H1 (cell line): Measurements from ENCODE around the gene LRRC17. TPM values are rescaled to one million over a fixed set of nuclear protein-coding genes. Genes with fewer than 3 reads are reported as not detected.

Experiments used
- CTCF ChIA-PET: fragments of 300-600 bp; sonication (Branson Sonifier 250); formaldehyde crosslinking; loops from one replicate; lab custom pipeline; 2021; ENCODE audit not compliant: partially characterized antibody; lab: Charles Lee
- POLR2A ChIA-PET: fragments of 300-600 bp; sonication (Branson Sonifier 250); formaldehyde crosslinking; loops from one replicate; lab custom pipeline; 2021; ENCODE audit warnings: inconsistent platforms; ENCODE audit not compliant: partially characterized antibody; lab: Charles Lee
- DNase-seq, 2 experiments: peaks; one replicate each; pipeline versions ENCODE4 v3.0.0 to v3.0.0-alpha.2; 2010 to 2022; ENCODE audit warnings: low spot score in 2 of 2, low read depth in 1 of 2, mixed read lengths in 1 of 2
- FAIRE-seq: peaks from 2 replicates; lab custom pipeline; 2011; peaks lifted over from hg19 to GRCh38; lab: Jason Lieb, UNC
- H2AFZ ChIP-seq: 2 replicates; pipeline ENCODE4 v1.8.1; 2012; ENCODE audit warnings: low read length, inconsistent platforms
- H2AK5ac ChIP-seq: 2 replicates; pipeline ENCODE4 v1.6.1; 2013; ENCODE audit warnings: low read depth, low read length
- H2BK120ac ChIP-seq: replicated peaks from 2 replicates; pipeline ENCODE3; 2013; ENCODE audit warnings: low read depth, low read length, inconsistent platforms
- H2BK12ac ChIP-seq: 2 replicates; pipeline ENCODE4 v1.6.1; 2013; ENCODE audit warnings: low read depth, low read length
- H2BK15ac ChIP-seq: 2 replicates; pipeline ENCODE4 v1.6.1; 2013; ENCODE audit warnings: low read length
- H2BK20ac ChIP-seq: 2 replicates; pipeline ENCODE4 v1.6.1; 2013; ENCODE audit warnings: low read length
- H2BK5ac ChIP-seq: 2 replicates; pipeline ENCODE4 v1.6.1; 2013; ENCODE audit warnings: low read depth, low read length
- H3K14ac ChIP-seq: 2 replicates; pipeline ENCODE4 v1.6.1; 2013; ENCODE audit warnings: inconsistent platforms; ENCODE audit not compliant: insufficient read length
- H3K18ac ChIP-seq: 2 replicates; pipeline ENCODE4 v1.6.1; 2013; ENCODE audit warnings: low read length; ENCODE audit errors: extremely low read depth
- H3K23ac ChIP-seq: 2 replicates; pipeline ENCODE4 v1.6.1; 2013; ENCODE audit warnings: inconsistent platforms; ENCODE audit not compliant: insufficient read length
- H3K23me2 ChIP-seq: 2 replicates; pipeline ENCODE4 v1.6.1; 2013; ENCODE audit warnings: low read depth, low read length
- H3K27ac ChIP-seq: 2 replicates; pipeline ENCODE4 v1.6.1; 2011; ENCODE audit warnings: low read depth, low read length, inconsistent platforms
- H3K27me3 ChIP-seq, 4 experiments: replicated peaks in 1 of 4; 1 replicate in 1 of 4; 2 replicates in 3 of 4; pipeline versions ENCODE4 v1.6.1 to v1.8.1; 2011 to 2013; ENCODE audit warnings: low read length in 3 of 4, mild to moderate bottlenecking in 3 of 4, inconsistent platforms in 2 of 4, mixed read lengths in 2 of 4, moderate library complexity in 1 of 4; ENCODE audit not compliant: control insufficient read depth in 3 of 4, insufficient read depth in 3 of 4; ENCODE audit errors: extremely low read depth in 1 of 4
- H3K36me3 ChIP-seq, 4 experiments: 2 replicates each; pipeline versions ENCODE4 v1.6.1 to v1.8.1; 2011 to 2013; ENCODE audit warnings: mild to moderate bottlenecking in 4 of 4, low read length in 3 of 4, moderate library complexity in 2 of 4, control low read depth in 1 of 4, inconsistent platforms in 1 of 4; ENCODE audit not compliant: insufficient read depth in 4 of 4, control insufficient read depth in 2 of 4
- H3K4ac ChIP-seq: replicated peaks from 2 replicates; pipeline ENCODE3; 2013; ENCODE audit warnings: low read length, low read depth, mixed read lengths, inconsistent platforms; ENCODE audit not compliant: insufficient read length
- H3K4me1 ChIP-seq, 4 experiments: replicated peaks in 1 of 4; 1 replicate in 1 of 4; 2 replicates in 3 of 4; pipeline versions ENCODE4 v1.6.1 to v1.8.1; 2011 to 2013; ENCODE audit warnings: low read length in 3 of 4, inconsistent platforms in 2 of 4, mixed read lengths in 1 of 4; ENCODE audit not compliant: insufficient read depth in 4 of 4, control insufficient read depth in 3 of 4
- H3K4me2 ChIP-seq, 2 experiments: 2 replicates each; pipeline versions ENCODE4 v1.6.1 to v1.8.1; 2011 to 2013; ENCODE audit warnings: low read depth in 2 of 2, low read length in 2 of 2, control low read depth in 1 of 2, inconsistent platforms in 1 of 2, mild to moderate bottlenecking in 1 of 2; ENCODE audit not compliant: insufficient read depth in 1 of 2
- H3K4me3 ChIP-seq, 4 experiments: fragments of 200-600, 300-600 bp in 1 of 4; sonication (generic), shearing (Covaris generic), sonication (Bioruptor Twin) in 1 of 4; 2 replicates each; pipeline versions ENCODE4 v1.5.1 to v1.8.1; 2011 to 2016; ENCODE audit warnings: low read length in 4 of 4, low read depth in 3 of 4, control low read depth in 2 of 4, inconsistent platforms in 2 of 4, mild to moderate bottlenecking in 2 of 4, mixed read lengths in 1 of 4, moderate library complexity in 1 of 4; ENCODE audit not compliant: insufficient read depth in 2 of 4; ENCODE audit errors: extremely low read depth in 1 of 4
- H3K56ac ChIP-seq: replicated peaks from 2 replicates; pipeline ENCODE3; 2013; ENCODE audit warnings: low read depth, mild to moderate bottlenecking, mixed read lengths, low read length, inconsistent platforms; ENCODE audit not compliant: insufficient read length
- H3K79me1 ChIP-seq: 2 replicates; pipeline ENCODE4 v1.6.1; 2013; ENCODE audit warnings: low read depth, low read length, control low read depth
- H3K79me2 ChIP-seq, 2 experiments: 2 replicates each; pipeline versions ENCODE4 v1.6.1 to v1.8.1; 2012 to 2013; ENCODE audit warnings: low read length in 2 of 2, mild to moderate bottlenecking in 2 of 2, inconsistent platforms in 1 of 2; ENCODE audit not compliant: insufficient read depth in 2 of 2, control insufficient read depth in 1 of 2
- H3K9ac ChIP-seq, 4 experiments: replicated peaks in 1 of 4; 1 replicate in 1 of 4; 2 replicates in 3 of 4; pipeline versions ENCODE4 v1.6.1 to v1.8.1; 2011 to 2013; ENCODE audit warnings: low read depth in 3 of 4, low read length in 3 of 4, control low read depth in 2 of 4, mild to moderate bottlenecking in 2 of 4, moderate library complexity in 2 of 4, inconsistent platforms in 1 of 4; ENCODE audit errors: extremely low read depth in 1 of 4
- H3K9me3 ChIP-seq, 2 experiments: 2 replicates each; pipeline versions ENCODE4 v1.6.1 to v1.8.1; 2012 to 2013; ENCODE audit warnings: mild to moderate bottlenecking in 2 of 2, moderate library complexity in 2 of 2, control low read depth in 1 of 2, inconsistent platforms in 1 of 2, low read depth in 1 of 2, low read length in 1 of 2, mixed read lengths in 1 of 2; ENCODE audit not compliant: insufficient read depth in 2 of 2
- H4K20me1 ChIP-seq, 2 experiments: replicated peaks in 1 of 2; 2 replicates each; pipeline versions ENCODE3 to v1.8.1; 2011 to 2013; ENCODE audit warnings: inconsistent platforms in 2 of 2, low read length in 2 of 2, mild to moderate bottlenecking in 1 of 2; ENCODE audit not compliant: insufficient read depth in 2 of 2, control insufficient read depth in 1 of 2
- H4K5ac ChIP-seq: 2 replicates; pipeline ENCODE4 v1.6.1; 2013; ENCODE audit warnings: low read length, low read depth, mixed read lengths, inconsistent platforms; ENCODE audit not compliant: insufficient read length
- H4K8ac ChIP-seq: 2 replicates; pipeline ENCODE4 v1.8.0; 2013; ENCODE audit warnings: mild to moderate bottlenecking, moderate library complexity, low read length, inconsistent platforms; ENCODE audit not compliant: insufficient read depth; ENCODE audit errors: extremely low read depth
- H4K91ac ChIP-seq: replicated peaks from 2 replicates; pipeline ENCODE3; 2013; ENCODE audit warnings: low read length, mixed read lengths, inconsistent platforms; ENCODE audit not compliant: insufficient read length
- EP300 ChIP-seq, 2 experiments: IDR thresholded peaks; 1 replicate in 1 of 2; 2 replicates in 1 of 2; pipeline ENCODE4 v1.6.1; 2011 to 2012; ENCODE audit warnings: low read depth in 2 of 2, low read length in 2 of 2, mild to moderate bottlenecking in 2 of 2, borderline replicate concordance in 1 of 2, inconsistent platforms in 1 of 2, moderate library complexity in 1 of 2
- RAD21 ChIP-seq, 2 experiments: IDR thresholded peaks in 1 of 2; conservative IDR thresholded peaks in 1 of 2; 2 replicates each; pipeline ENCODE4 v1.6.1; 2011; ENCODE audit warnings: low read depth in 2 of 2, low read length in 2 of 2, improper control_type of control experiment in 1 of 2, inconsistent platforms in 1 of 2, mild to moderate bottlenecking in 1 of 2, moderate library complexity in 1 of 2
- polyA plus RNA-seq, 7 experiments: library from polyadenylated mRNA; depleted of rRNA in 3 of 7; stranded (reverse) in 5 of 7; unstranded in 2 of 7; fragments of >200 nt in 5 of 7; fragments of 200-250 nt in 2 of 7; gene quantifications; 1 replicate in 5 of 7; 2 replicates in 1 of 7; 4 replicates in 1 of 7; pipeline versions ENCODE4 v1.2.1 to v1.2.3, GENCODE V29; 2011 to 2013; ENCODE audit warnings: missing spikeins in 2 of 7, mixed read lengths in 2 of 7
- total RNA-seq: library from RNA; stranded (reverse); fragmentation: NEBNext Ultra II Directional; extraction: Animal tissue kit (Norgen Biotek cat#: 25700); gene quantifications from 2 replicates; pipeline ENCODE4 v1.2.1, GENCODE V29; 2021

The LRRC17 gene
- total and polyA plus RNA-seq, 2 of the 8 experiments (the other 6 are each of a cell fraction or from before 2014, with no cell fraction given), result 3.0 TPM

GRCh38 chr7:102896585-102896984, 16.2 kb upstream of the LRRC17 start:
- no peak overlapping the region for H2BK5ac ChIP-seq
- H4K20me1 ChIP-seq, result no peaks in the 10 kb centered on the region
- no peak overlapping the region for H3K4me2 ChIP-seq
- H3K4me1 ChIP-seq, result no peaks in the 10 kb centered on the region
- no peak overlapping the region for H3K27ac ChIP-seq
- H3K9ac ChIP-seq, result no peak overlapping the region
- TF ChIP-seq EP300 (IDR thresholded peaks at IDR 0.05; ENCODE audit: borderline replicate concordance in 1 of 2, low read depth in 2 of 2, low read length in 2 of 2), result no peak
- TF ChIP-seq RAD21 (IDR thresholded peaks at IDR 0.05 in 1 of 2, conservative IDR thresholded peaks at IDR 0.05 in 1 of 2; ENCODE audit: low read depth in 2 of 2, low read length in 2 of 2), result no peak
- H2BK15ac ChIP-seq, result no peak overlapping the region
- no peaks in the 10 kb centered on the region for H3K79me1 ChIP-seq
- no peak overlapping the region for H4K91ac ChIP-seq
- H4K8ac ChIP-seq, result no peak overlapping the region
- H3K23me2 ChIP-seq, result no peaks in the 10 kb centered on the region
- H3K18ac ChIP-seq, result no peak overlapping the region
- H3K23ac ChIP-seq, result no peak overlapping the region
- no peak overlapping the region for H2BK120ac ChIP-seq
- no peak overlapping the region for H2BK20ac ChIP-seq
- H3K79me2 ChIP-seq, result no peaks in the 10 kb centered on the region
- H3K36me3 ChIP-seq, result no peaks in the 10 kb centered on the region
- H2AFZ ChIP-seq, result no peak overlapping the region
- no peak overlapping the region for H3K4me3 ChIP-seq
- ChIA-PET POLR2A (no interaction called here), CTCF (no interaction called here)
- H4K5ac ChIP-seq, result no peak overlapping the region
- H3K9me3 ChIP-seq, result no peaks in the 10 kb centered on the region
- H3K27me3 ChIP-seq, result no peaks in the 10 kb centered on the region; a peak in 1 of 7 replicates
- H3K14ac ChIP-seq, result no peak overlapping the region
- DNase-seq (no peak), FAIRE-seq (no peak)
- H3K4ac ChIP-seq, result no peak overlapping the region
- H2BK12ac ChIP-seq, result no peak overlapping the region
- H3K56ac ChIP-seq, result no peak overlapping the region
- H2AK5ac ChIP-seq, result no peak overlapping the region
